Rectal smooth muscle tissue (tissue), 1 donor: ENCODE results near the gene ZFC3H1.
"Not testable (repeated sequence)": the region's sequence is repeated elsewhere in the genome, so short reads cannot be mapped to it uniquely, and the experiment has no call there.

ENCODE experiments used
- H3K27ac ChIP-seq: one replicate; pipeline ENCODE4 v1.7.0; 2013; ENCODE audit warnings: low read depth, low read length, inconsistent platforms
- H3K27me3 ChIP-seq: one replicate; pipeline ENCODE4 v1.7.0; 2013; ENCODE audit warnings: low read length; ENCODE audit not compliant: control insufficient read depth, insufficient read depth
- H3K36me3 ChIP-seq: one replicate; pipeline ENCODE4 v1.7.0; 2013; ENCODE audit warnings: low read length; ENCODE audit not compliant: control insufficient read depth, insufficient read depth
- H3K4me1 ChIP-seq: one replicate; pipeline ENCODE4 v1.7.0; 2013; ENCODE audit warnings: low read length; ENCODE audit not compliant: control insufficient read depth, insufficient read depth
- H3K4me3 ChIP-seq: one replicate; pipeline ENCODE4 v1.7.0; 2013; ENCODE audit warnings: low read length
- H3K9ac ChIP-seq: one replicate; pipeline ENCODE4 v1.7.0; 2013; ENCODE audit warnings: low read length

Gene ZFC3H1

GRCh38 chr12:71582925-71583324 is 80.7 kb downstream of the ZFC3H1 start:
- Histone ChIP-seq H3K36me3 (no peaks in the 10 kb centered on the region), H3K27ac (no peak overlapping the region), H3K9ac (no peak overlapping the region), H3K27me3 (no peaks in the 10 kb centered on the region), H3K4me3 (no peak overlapping the region), H3K4me1 (no peaks in the 10 kb centered on the region)

- H3K4me3 ChIP-seq: no peak overlapping the region
- H3K9ac ChIP-seq: no peak overlapping the region
- H3K27me3 ChIP-seq: no peaks in the 10 kb centered on the region
- no peaks in the 10 kb centered on the region for H3K36me3 ChIP-seq
- H3K4me1 ChIP-seq: no peaks in the 10 kb centered on the region
- H3K27ac ChIP-seq: no peak overlapping the region
Observed at GRCh38 chr12:71581206-71581605, 82.4 kb downstream of the ZFC3H1 start.

- Histone ChIP-seq H3K36me3 (no peaks in the 10 kb centered on the region), H3K27ac (no peak overlapping the region)
Observed at GRCh38 chr12:71578694-71579258, 84.9 kb downstream of the ZFC3H1 start.

GRCh38 chr12:71576496-71576895 is 87.2 kb downstream of the ZFC3H1 start:
- Histone ChIP-seq H3K27me3 (no peaks in the 10 kb centered on the region), H3K36me3 (no peaks in the 10 kb centered on the region), H3K9ac (no peak overlapping the region), H3K27ac (no peak overlapping the region), H3K4me1 (no peaks in the 10 kb centered on the region), H3K4me3 (no peak overlapping the region)

More at GRCh38 chr12:71578694-71579258, 84.9 kb downstream of the ZFC3H1 start:
- Histone ChIP-seq H3K4me1 (no peaks in the 10 kb centered on the region), H3K9ac (no peak overlapping the region), H3K4me3 (no peak overlapping the region), H3K27me3 (no peaks in the 10 kb centered on the region)

- H3K9ac ChIP-seq, H3K27ac ChIP-seq: not testable (repeated sequence)
Observed at GRCh38 chr12:71569885-71570284, 93.8 kb downstream of the ZFC3H1 start.

GRCh38 chr12:71567537-71567936 is 96.1 kb downstream of the ZFC3H1 start:
- Histone ChIP-seq H3K27ac (no peak overlapping the region), H3K27me3 (no peaks in the 10 kb centered on the region), H3K4me3 (no peak overlapping the region), H3K36me3 (no peaks in the 10 kb centered on the region), H3K4me1 (no peaks in the 10 kb centered on the region), H3K9ac (no peak overlapping the region)

More at GRCh38 chr12:71569885-71570284, 93.8 kb downstream of the ZFC3H1 start:
- H3K4me3 ChIP-seq, H3K4me1 ChIP-seq, H3K36me3 ChIP-seq, H3K27me3 ChIP-seq: not testable (repeated sequence)

GRCh38 chr12:71566655-71567054 is 97.0 kb downstream of the ZFC3H1 start:
- no peak overlapping the region for H3K9ac ChIP-seq
- no peak overlapping the region for H3K27ac ChIP-seq
- H3K4me3 ChIP-seq: no peak overlapping the region
- no peaks in the 10 kb centered on the region for H3K4me1 ChIP-seq
- H3K36me3 ChIP-seq: no peaks in the 10 kb centered on the region
- H3K27me3 ChIP-seq: no peaks in the 10 kb centered on the region

- Histone ChIP-seq H3K9ac (no peak overlapping the region), H3K4me3 (no peak overlapping the region), H3K27me3 (no peaks in the 10 kb centered on the region), H3K27ac (no peak overlapping the region), H3K36me3 (no peaks in the 10 kb centered on the region), H3K4me1 (no peaks in the 10 kb centered on the region)
Observed at GRCh38 chr12:71565535-71565934, 98.1 kb downstream of the ZFC3H1 start.

- Histone ChIP-seq H3K9ac (no peak overlapping the region), H3K27me3 (no peaks in the 10 kb centered on the region), H3K36me3 (no peaks in the 10 kb centered on the region)
Observed at GRCh38 chr12:71562676-71563595, 100.7 kb downstream of the ZFC3H1 start.

More at GRCh38 chr12:71562676-71563595, 100.7 kb downstream of the ZFC3H1 start:
- Histone ChIP-seq H3K27ac (no peak overlapping the region), H3K4me3 (no peak overlapping the region), H3K4me1 (no peaks in the 10 kb centered on the region)
